Measurements from ENCODE around the gene CTAG2. TPM values are rescaled to one million over a fixed set of nuclear protein-coding genes. Genes with fewer than 3 reads are reported as not detected.

Gene CTAG2
- total RNA-seq, 2 donors from 2014 or later = 15.4 TPM; not detected in 1

DNA sequence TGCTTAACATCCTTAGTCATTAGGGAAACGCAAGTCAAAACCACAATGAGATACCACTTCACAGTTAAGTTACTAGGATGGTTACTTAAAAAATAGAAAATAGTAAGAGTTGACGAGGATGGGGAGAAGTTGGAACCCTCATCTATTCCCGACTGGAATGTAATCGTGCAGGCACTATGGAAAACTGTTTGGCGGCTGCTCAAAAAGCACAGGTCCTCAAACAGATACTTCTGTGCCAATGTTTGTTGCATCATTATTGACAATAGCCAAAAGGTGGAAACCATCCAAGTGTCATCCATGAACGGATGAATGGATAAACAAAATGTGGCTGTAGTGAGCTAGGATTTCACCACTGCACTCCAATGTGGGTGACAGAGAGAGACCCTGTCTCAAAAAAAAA lies 46.0 kb downstream of the CTAG2 start:
- Histone ChIP-seq H3K9me3 (no peaks in the 10 kb centered on the region), H3K4me1 (replicated peaks) (no peaks in the 10 kb centered on the region), H3K4me3 (no peak overlapping the region), H3K27ac (no peak overlapping the region), H3K36me3 (no peaks in the 10 kb centered on the region), H3K27me3 (replicated peaks; ENCODE audit: insufficient read depth) (no peaks in the 10 kb centered on the region)
- TF ChIP-seq POLR2AphosphoS5 (IDR thresholded peaks at IDR 0.05) = no peak
- TF ChIP-seq POLR2A (IDR thresholded peaks at IDR 0.05) = no peak
- TF ChIP-seq, protein P1, sequence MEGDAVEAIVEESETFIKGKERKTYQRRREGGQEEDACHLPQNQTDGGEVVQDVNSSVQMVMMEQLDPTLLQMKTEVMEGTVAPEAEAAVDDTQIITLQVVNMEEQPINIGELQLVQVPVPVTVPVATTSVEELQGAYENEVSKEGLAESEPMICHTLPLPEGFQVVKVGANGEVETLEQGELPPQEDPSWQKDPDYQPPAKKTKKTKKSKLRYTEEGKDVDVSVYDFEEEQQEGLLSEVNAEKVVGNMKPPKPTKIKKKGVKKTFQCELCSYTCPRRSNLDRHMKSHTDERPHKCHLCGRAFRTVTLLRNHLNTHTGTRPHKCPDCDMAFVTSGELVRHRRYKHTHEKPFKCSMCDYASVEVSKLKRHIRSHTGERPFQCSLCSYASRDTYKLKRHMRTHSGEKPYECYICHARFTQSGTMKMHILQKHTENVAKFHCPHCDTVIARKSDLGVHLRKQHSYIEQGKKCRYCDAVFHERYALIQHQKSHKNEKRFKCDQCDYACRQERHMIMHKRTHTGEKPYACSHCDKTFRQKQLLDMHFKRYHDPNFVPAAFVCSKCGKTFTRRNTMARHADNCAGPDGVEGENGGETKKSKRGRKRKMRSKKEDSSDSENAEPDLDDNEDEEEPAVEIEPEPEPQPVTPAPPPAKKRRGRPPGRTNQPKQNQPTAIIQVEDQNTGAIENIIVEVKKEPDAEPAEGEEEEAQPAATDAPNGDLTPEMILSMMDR (IDR thresholded peaks at IDR 0.05) = no peak
- peak; percentile 27 for DNase-seq (ENCODE audit: low spot score)
- intact Hi-C loops (cut with DNase I) = no loop called here
- whole genome bisulfite sequencing = 50% methylated on average over 6 of the region's 6 CpGs

DNA sequence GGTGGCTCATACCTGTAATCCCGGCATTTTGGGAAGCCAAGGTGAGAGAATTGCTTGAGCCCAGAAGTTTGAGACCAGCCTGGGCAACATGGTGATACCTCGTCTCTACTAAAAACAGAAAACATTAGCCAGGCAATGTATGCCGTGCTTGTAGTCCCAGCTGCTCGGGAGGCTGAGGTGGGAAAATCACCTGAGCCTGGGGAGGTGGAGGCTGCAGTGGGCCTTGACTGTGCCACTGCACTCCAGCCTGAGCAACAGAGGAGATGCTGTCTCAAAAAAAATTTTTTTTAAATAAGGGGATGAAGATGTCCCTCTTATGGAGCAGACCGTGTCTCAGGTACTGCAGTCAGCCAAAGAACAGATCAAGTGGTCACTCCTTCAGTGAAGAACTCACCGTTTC lies 47.8 kb downstream of the CTAG2 start:
- H3K27ac ChIP-seq = no peak overlapping the region
- no peak for DNase-seq (ENCODE audit: low spot score)
- no peak overlapping the region for H3K4me3 ChIP-seq
- intact Hi-C loops (cut with DNase I) = no loop called here
- WGBS = 80% methylated on average over 6 of the region's 6 CpGs
- H3K9me3 ChIP-seq = no peaks in the 10 kb centered on the region
- H3K36me3 ChIP-seq = no peaks in the 10 kb centered on the region
- TF ChIP-seq, protein P1 (IDR thresholded peaks at IDR 0.05) = no peak
- TF ChIP-seq POLR2AphosphoS5 (IDR thresholded peaks at IDR 0.05) = no peak
- no peak for TF ChIP-seq POLR2A (IDR thresholded peaks at IDR 0.05)
- no peaks in the 10 kb centered on the region for H3K4me1 ChIP-seq (replicated peaks)
- H3K27me3 ChIP-seq (replicated peaks; ENCODE audit: insufficient read depth) = no peaks in the 10 kb centered on the region

DNA sequence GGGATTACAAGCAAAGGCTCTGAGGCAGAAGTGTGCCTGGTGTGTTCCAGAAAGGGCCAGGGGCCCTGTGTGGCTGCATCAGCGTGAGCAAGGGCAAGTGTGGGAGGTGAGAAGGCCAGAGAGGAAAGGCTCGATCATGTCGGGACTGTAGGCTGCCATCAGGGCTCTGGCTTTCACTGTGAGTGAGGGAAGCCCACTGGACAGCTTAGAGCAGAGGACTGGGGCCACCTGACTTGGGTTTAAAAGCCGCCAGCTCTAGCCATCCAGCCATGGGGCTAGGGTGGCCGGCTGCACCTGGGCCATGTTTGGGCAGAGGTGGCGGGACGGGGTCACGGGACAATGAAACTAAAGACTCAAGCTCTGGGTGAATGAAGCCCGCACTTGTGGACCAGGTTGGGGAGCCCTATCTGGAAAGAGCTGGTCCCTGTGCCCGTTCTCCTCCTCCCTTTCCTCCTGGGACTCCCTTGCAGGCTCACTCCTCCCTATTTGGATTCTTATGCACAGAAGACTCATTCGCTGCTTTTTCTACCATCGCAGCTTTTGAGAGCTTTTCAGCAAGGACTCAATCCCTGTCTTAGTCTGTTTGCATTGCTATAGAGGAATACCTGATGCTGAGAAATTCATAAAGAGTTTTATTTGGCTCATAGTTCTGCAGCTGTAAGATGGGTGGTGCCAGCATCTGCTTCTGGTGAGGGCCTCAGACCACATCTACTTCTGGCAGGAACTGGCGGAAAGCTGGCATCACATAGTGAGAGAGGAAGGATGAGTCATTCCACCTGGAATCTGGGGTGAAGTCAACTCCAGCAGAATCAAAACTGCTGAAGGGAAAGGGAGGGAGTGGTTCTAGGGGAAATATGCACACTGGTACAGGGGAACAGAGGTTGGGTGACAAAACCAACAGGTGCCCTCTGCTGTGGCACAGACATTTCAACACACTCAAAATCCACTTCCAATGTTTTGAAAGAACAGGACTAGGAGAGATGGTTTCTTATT lies 49.6 kb downstream of the CTAG2 start:
- 61% methylated on average over 10 of the region's 13 CpGs for WGBS
- Histone ChIP-seq H3K36me3 (no peaks in the 10 kb centered on the region), H3K4me3 (no peak overlapping the region), H3K27ac (no peak overlapping the region), H3K9me3 (no peaks in the 10 kb centered on the region), H3K4me1 (replicated peaks) (no peaks in the 10 kb centered on the region), H3K27me3 (replicated peaks; ENCODE audit: insufficient read depth) (no peaks in the 10 kb centered on the region)
- intact Hi-C loops (cut with DNase I) = no loop called here
- TF ChIP-seq POLR2AphosphoS5 (IDR thresholded peaks at IDR 0.05) (peak; percentile 45), POLR2A (IDR thresholded peaks at IDR 0.05) (no peak)
- TF ChIP-seq, protein P1 (IDR thresholded peaks at IDR 0.05) = no peak
- peak; percentile 36 for DNase-seq (ENCODE audit: low spot score)

DNA sequence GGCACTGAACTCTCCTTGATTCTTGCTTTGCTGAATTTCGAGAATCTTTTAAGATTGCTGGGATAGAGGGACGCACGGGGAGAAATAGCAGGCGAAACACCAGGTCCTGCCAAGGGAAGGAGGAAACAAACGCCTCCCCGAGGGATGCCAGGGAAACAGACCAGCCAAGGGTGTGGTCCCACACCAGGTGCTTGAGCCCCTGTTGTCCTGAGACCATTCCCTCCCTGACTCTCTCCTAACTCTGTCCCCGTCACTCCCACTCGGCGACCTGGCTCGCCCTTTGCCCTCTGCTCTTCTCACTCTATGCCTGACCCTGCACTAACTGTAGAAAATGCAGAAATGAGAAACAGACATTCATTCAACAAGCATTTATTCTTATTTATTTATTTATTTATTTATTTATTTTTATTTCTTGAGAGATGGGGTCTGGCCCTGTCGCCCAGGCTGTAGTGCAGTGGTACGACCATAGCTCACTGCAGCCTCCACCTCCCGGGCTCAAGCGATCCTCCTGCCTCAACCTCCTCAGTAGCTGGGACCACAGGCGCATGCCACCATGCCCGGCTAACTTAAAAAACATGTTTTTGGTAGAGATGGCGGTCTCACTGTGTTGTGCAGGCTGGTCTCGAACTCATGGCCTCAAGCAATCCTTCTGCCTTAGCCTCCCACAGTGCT lies 50.5 kb downstream of the CTAG2 start:
- Histone ChIP-seq H3K4me1 (replicated peaks) (no peaks in the 10 kb centered on the region), H3K36me3 (no peaks in the 10 kb centered on the region), H3K4me3 (no peak overlapping the region), H3K27me3 (replicated peaks; ENCODE audit: insufficient read depth) (no peaks in the 10 kb centered on the region), H3K27ac (no peak overlapping the region), H3K9me3 (no peaks in the 10 kb centered on the region)
- intact Hi-C loops (cut with DNase I) = no loop called here
- TF ChIP-seq POLR2A (IDR thresholded peaks at IDR 0.05) = no peak
- TF ChIP-seq, protein P1 (IDR thresholded peaks at IDR 0.05) = no peak
- TF ChIP-seq POLR2AphosphoS5 (IDR thresholded peaks at IDR 0.05) = no peak
- 86% methylated on average over 17 of the region's 18 CpGs for WGBS
- DNase-seq (ENCODE audit: low spot score) = no peak
